Ureter (tissue), 1 donor: Measurements from ENCODE around the gene PRKD1. TPM values are rescaled to one million over a fixed set of nuclear protein-coding genes. Genes with fewer than 3 reads are reported as not detected.
"Not testable (repeated sequence)": the region's sequence is repeated elsewhere in the genome, so short reads cannot be mapped to it uniquely, and the experiment has no call there.

ENCODE experiments used
- DNase-seq: peaks from one replicate; pipeline ENCODE4 v3.0.0-alpha.2; 2020; ENCODE audit warnings: low spot score
- total RNA-seq: library from RNA; stranded (reverse); gene quantifications from one replicate; pipeline ENCODE4 v1.2.4, GENCODE V29; 2023
- donor health status: DM: yes; HTN: yes; CAD: no.

Gene PRKD1
- total RNA-seq, 1 donor from 2014 or later = 19.8 TPM

GRCh38 chr14:29743531-29743930, 184.1 kb downstream of the PRKD1 start:
- no peak for DNase-seq

- DNase-seq = no peak
Observed at GRCh38 chr14:29741909-29742401, 185.7 kb downstream of the PRKD1 start.

GRCh38 chr14:29740491-29740890, 187.2 kb downstream of the PRKD1 start:
- DNase-seq = no peak

- no peak for DNase-seq
Observed at GRCh38 chr14:29738950-29739349, 188.7 kb downstream of the PRKD1 start.

- DNase-seq = no peak
Observed at GRCh38 chr14:29738056-29738455, 189.6 kb downstream of the PRKD1 start.

GRCh38 chr14:29735459-29735858, 192.2 kb downstream of the PRKD1 start:
- no peak for DNase-seq

GRCh38 chr14:29734732-29735131, 192.9 kb downstream of the PRKD1 start:
- no peak for DNase-seq

GRCh38 chr14:29726560-29727331, 200.9 kb downstream of the PRKD1 start:
- DNase-seq = not testable (repeated sequence)

GRCh38 chr14:29724991-29725390, 202.7 kb downstream of the PRKD1 start:
- no peak for DNase-seq

- no peak for DNase-seq
Observed at GRCh38 chr14:29722831-29723230, 204.8 kb downstream of the PRKD1 start.

- no peak for DNase-seq
Observed at GRCh38 chr14:29721586-29721985, 206.1 kb downstream of the PRKD1 start.

GRCh38 chr14:29717901-29718300, 209.7 kb downstream of the PRKD1 start:
- DNase-seq = no peak

- no peak for DNase-seq
Observed at GRCh38 chr14:29716150-29716549, 211.5 kb downstream of the PRKD1 start.

- DNase-seq = no peak
Observed at GRCh38 chr14:29712601-29713000, 215.0 kb downstream of the PRKD1 start.

GRCh38 chr14:29710015-29710414, 217.6 kb downstream of the PRKD1 start:
- no peak for DNase-seq

- DNase-seq = no peak
Observed at GRCh38 chr14:29709490-29709889, 218.2 kb downstream of the PRKD1 start.

GRCh38 chr14:29706700-29707099, 220.9 kb downstream of the PRKD1 start:
- no peak for DNase-seq

- no peak for DNase-seq
Observed at GRCh38 chr14:29705801-29706200, 221.8 kb downstream of the PRKD1 start.

- not testable (repeated sequence) for DNase-seq
Observed at GRCh38 chr14:29689597-29689996, 238.1 kb downstream of the PRKD1 start.

GRCh38 chr14:29687866-29688265, 239.8 kb downstream of the PRKD1 start:
- DNase-seq = no peak

- DNase-seq = no peak
Observed at GRCh38 chr14:29687071-29687765, 240.4 kb downstream of the PRKD1 start.

GRCh38 chr14:29684926-29685325, 242.7 kb downstream of the PRKD1 start:
- no peak for DNase-seq

- DNase-seq = no peak
Observed at GRCh38 chr14:29682789-29683188, 244.9 kb downstream of the PRKD1 start.
